ENCODE measurements around the gene POC1A.

POC1A gene

GRCh38 chr3:52084216-52084945, 69.8 kb downstream of the POC1A start:
- no peak for TF ChIP-seq CTCF (IDR thresholded peaks at IDR 0.05)

DNA sequence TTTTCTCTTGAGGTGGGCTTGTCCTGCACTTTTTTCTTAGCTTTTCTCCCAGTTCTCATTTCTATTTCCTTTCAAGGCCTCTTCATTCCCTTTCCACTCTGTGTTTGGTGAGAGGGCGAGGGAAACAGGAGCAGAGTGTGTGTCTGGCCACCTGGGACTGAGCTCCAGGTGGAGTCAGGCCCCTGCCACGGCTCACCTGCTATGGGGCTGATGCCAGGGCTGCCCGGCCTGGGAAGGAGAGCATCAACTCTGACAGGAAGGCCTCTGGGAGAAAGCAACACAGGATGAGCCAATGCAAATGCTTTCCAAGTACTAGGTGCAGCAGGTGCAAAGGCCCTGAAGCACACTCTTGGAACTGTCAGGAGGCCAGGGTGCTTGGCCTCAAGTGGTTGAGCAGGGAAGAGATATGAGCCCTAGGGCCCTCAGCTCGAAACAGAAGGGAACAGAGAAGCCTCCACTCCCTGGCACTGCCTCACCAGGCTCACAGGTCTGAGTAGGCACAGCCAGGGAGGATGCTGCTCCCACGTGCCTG, 70.6 kb downstream of the POC1A start:
- no peak for TF ChIP-seq CTCF (IDR thresholded peaks at IDR 0.05)

DNA sequence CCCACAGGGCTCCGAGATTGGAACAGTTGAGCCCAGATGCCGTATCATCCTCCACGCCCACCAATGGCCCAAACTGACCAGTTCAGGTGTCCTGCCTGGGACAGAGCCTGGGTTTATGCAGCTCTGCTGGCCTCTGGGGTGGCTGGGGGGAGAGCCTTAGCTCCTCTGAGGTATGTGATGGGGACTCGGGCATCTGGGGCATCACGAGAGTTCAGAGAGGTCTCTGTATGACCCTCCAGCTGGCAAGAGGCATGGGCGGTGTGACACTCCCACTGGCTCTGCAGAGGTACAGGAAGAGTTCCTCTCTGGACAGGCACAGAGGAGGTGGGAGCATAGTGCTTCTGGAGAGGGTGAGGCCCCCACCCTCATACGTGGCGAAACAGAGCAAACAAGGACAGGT, 71.3 kb downstream of the POC1A start:
- no peak for TF ChIP-seq CTCF (IDR thresholded peaks at IDR 0.05)

- TF ChIP-seq CTCF (IDR thresholded peaks at IDR 0.05) = no peak
These were observed 73.1 kb downstream of the POC1A start for GRCh38 chr3:52080830-52081719.

DNA sequence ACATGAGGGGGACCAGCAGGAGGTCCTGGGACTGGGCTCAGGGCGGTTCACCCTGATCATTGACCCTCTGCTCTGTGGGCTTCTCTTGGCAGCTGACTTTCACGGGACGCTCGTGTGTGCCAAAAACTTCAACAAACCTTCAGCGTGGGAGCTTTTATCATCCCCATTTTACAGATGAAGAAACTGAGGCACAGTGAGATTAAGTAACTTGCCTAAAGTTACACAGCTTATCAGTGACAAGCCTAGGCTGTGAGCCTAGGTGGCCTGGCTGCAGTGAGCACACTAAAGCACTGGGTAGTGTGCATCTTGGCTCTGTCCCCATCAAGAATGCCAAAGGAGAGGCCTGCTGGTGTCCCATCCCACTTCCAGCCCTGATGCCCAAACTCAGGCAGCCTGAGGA, 74.3 kb downstream of the POC1A start:
- no peak for TF ChIP-seq CTCF (IDR thresholded peaks at IDR 0.05)

GRCh38 chr3:52078781-52079560, 75.3 kb downstream of the POC1A start:
- no peak for TF ChIP-seq CTCF (IDR thresholded peaks at IDR 0.05)

GRCh38 chr3:52077925-52078324, 76.3 kb downstream of the POC1A start:
- TF ChIP-seq CTCF (IDR thresholded peaks at IDR 0.05) = no peak

Data from LNCAP (cell line).